GM12878 (cell line): Measurements from ENCODE around the gene ZNF771. TPM values are rescaled to one million over a fixed set of nuclear protein-coding genes. Genes with fewer than 3 reads are reported as not detected.

ENCODE experiments used
- BHLHE40 ChIP-seq, 2 experiments: fragments of 450-650 bp in 1 of 2; IDR thresholded peaks; 2 replicates each; pipeline ENCODE4 v1.6.1; 2011 to 2017; ENCODE audit warnings: low read depth in 2 of 2, borderline replicate concordance in 1 of 2, improper control_type of control experiment in 1 of 2, low read length in 1 of 2, mild to moderate bottlenecking in 1 of 2
- DPF2 ChIP-seq: fragments of 450-650 bp; IDR thresholded peaks from 2 replicates; pipeline ENCODE4 v1.6.1; 2017; ENCODE audit warnings: mild to moderate bottlenecking
- EP300 ChIP-seq, 2 experiments: fragments of 150-350 bp in 1 of 2; IDR thresholded peaks; 2 replicates each; pipeline ENCODE4 v1.6.1; 2011 to 2012; ENCODE audit warnings: low read depth in 2 of 2, low read length in 2 of 2, borderline replicate concordance in 1 of 2, improper control_type of control experiment in 1 of 2, inconsistent platforms in 1 of 2; ENCODE audit not compliant: control insufficient read depth in 1 of 2
- NFYA ChIP-seq: IDR thresholded peaks from 2 replicates; pipeline ENCODE4 v1.6.1; 2011; ENCODE audit warnings: low read depth, mild to moderate bottlenecking, low read length, improper control_type of control experiment, borderline replicate concordance
- PAX8 ChIP-seq: fragments of 450-650 bp; IDR thresholded peaks from 2 replicates; pipeline ENCODE4 v1.6.1; 2017; ENCODE audit warnings: mild to moderate bottlenecking, moderate library complexity
- polyA plus RNA-seq, 11 experiments: library from polyadenylated mRNA; depleted of rRNA in 4 of 11; unstranded in 6 of 11; stranded (reverse) in 5 of 11; fragments of >200 nt; fragmentation: Nextera tagmentation in 4 of 11; fragmentation: Illumina TruSeq in 1 of 11; extraction: Ambion mirVana in 4 of 11; extraction: Trizol in 1 of 11; gene quantifications; 1 replicate in 1 of 11; 2 replicates in 10 of 11; pipeline versions ENCODE4 v1.2.1 to v1.2.3, GENCODE V29; 2011 to 2016; ENCODE audit warnings: inconsistent platforms in 2 of 11, missing spikeins in 2 of 11, low read depth in 1 of 11
- total RNA-seq, 4 experiments: library from RNA; depleted of rRNA in 3 of 4; stranded (reverse); fragments of >200 nt in 3 of 4; fragmentation: Illumina TruSeq in 1 of 4; extraction: Trizol in 1 of 4; gene quantifications; 2 replicates each; pipeline versions ENCODE4 v1.2.1 to v1.2.3, GENCODE V29; 2013 to 2021
- TF ChIP-seq, protein P1 (sequence below): fragments of 450-650 bp; formaldehyde crosslinking; IDR thresholded peaks from 2 replicates; pipeline ENCODE4 v1.5.0; 2022; ENCODE audit warnings: mild to moderate bottlenecking, missing genetic modification characterization
- TF ChIP-seq, protein P2 (sequence below): fragments of 450-650 bp; IDR thresholded peaks from 2 replicates; pipeline ENCODE4 v1.6.1; 2017; ENCODE audit warnings: low read depth, mild to moderate bottlenecking, moderate library complexity

ZNF771 gene
- total and polyA plus RNA-seq, 10 of the 15 experiments (the other 5 are each of a cell fraction or from before 2014, with no cell fraction given) = 0.98 to 7.6 (median 3.7) TPM

GRCh38 chr16:30382111-30382881, 25.1 kb upstream of the ZNF771 start, which contains the start of gene SEPTIN1 (continued):
- peak; percentile 36 to 71; a peak in 2 of 4 replicates for TF ChIP-seq BHLHE40 (IDR thresholded peaks at IDR 0.05; ENCODE audit: borderline replicate concordance in 1 of 2, low read depth in 2 of 2, low read length in 1 of 2)
- TF ChIP-seq, protein P1, sequence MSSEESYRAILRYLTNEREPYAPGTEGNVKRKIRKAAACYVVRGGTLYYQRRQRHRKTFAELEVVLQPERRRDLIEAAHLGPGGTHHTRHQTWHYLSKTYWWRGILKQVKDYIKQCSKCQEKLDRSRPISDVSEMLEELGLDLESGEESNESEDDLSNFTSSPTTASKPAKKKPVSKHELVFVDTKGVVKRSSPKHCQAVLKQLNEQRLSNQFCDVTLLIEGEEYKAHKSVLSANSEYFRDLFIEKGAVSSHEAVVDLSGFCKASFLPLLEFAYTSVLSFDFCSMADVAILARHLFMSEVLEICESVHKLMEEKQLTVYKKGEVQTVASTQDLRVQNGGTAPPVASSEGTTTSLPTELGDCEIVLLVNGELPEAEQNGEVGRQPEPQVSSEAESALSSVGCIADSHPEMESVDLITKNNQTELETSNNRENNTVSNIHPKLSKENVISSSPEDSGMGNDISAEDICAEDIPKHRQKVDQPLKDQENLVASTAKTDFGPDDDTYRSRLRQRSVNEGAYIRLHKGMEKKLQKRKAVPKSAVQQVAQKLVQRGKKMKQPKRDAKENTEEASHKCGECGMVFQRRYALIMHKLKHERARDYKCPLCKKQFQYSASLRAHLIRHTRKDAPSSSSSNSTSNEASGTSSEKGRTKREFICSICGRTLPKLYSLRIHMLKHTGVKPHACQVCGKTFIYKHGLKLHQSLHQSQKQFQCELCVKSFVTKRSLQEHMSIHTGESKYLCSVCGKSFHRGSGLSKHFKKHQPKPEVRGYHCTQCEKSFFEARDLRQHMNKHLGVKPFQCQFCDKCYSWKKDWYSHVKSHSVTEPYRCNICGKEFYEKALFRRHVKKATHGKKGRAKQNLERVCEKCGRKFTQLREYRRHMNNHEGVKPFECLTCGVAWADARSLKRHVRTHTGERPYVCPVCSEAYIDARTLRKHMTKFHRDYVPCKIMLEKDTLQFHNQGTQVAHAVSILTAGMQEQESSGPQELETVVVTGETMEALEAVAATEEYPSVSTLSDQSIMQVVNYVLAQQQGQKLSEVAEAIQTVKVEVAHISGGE (CRISPR knock-in tag) = no peak
- no peak for TF ChIP-seq EP300 (IDR thresholded peaks at IDR 0.05; ENCODE audit: borderline replicate concordance in 1 of 2, control insufficient read depth in 1 of 2, low read depth in 2 of 2, low read length in 2 of 2)
- no peak for TF ChIP-seq NFYA
- no peak for TF ChIP-seq PAX8
- TF ChIP-seq, protein P2, sequence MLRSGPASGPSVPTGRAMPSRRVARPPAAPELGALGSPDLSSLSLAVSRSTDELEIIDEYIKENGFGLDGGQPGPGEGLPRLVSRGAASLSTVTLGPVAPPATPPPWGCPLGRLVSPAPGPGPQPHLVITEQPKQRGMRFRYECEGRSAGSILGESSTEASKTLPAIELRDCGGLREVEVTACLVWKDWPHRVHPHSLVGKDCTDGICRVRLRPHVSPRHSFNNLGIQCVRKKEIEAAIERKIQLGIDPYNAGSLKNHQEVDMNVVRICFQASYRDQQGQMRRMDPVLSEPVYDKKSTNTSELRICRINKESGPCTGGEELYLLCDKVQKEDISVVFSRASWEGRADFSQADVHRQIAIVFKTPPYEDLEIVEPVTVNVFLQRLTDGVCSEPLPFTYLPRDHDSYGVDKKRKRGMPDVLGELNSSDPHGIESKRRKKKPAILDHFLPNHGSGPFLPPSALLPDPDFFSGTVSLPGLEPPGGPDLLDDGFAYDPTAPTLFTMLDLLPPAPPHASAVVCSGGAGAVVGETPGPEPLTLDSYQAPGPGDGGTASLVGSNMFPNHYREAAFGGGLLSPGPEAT = peak; percentile 68
- peak; percentile 45; the same call in 1 of the 2 replicates for TF ChIP-seq DPF2
